GM12892 (cell line): ENCODE data around the gene FBLIM1.

Experiments
- DNase-seq: peaks from one replicate; pipeline ENCODE4 v3.0.0; 2011; ENCODE audit not compliant: insufficient read length
- FAIRE-seq: peaks from 2 replicates; lab custom pipeline; 2011; peaks lifted over from hg19 to GRCh38; lab: Jason Lieb, UNC
- POLR2A ChIP-seq: IDR thresholded peaks from 2 replicates; pipeline ENCODE4 v1.6.1; 2011; ENCODE audit warnings: low read depth, low read length, control low read depth
- POLR2AphosphoS5 ChIP-seq: IDR thresholded peaks from 2 replicates; pipeline ENCODE4 v1.6.1; 2011; ENCODE audit warnings: low read depth, low read length, control low read depth
- TAF1 ChIP-seq: IDR thresholded peaks from 2 replicates; pipeline ENCODE4 v1.6.1; 2011; ENCODE audit warnings: low read depth, mild to moderate bottlenecking, control low read depth, low read length, borderline replicate concordance

Gene FBLIM1

GRCh38 chr1:15835741-15836510, 77.3 kb downstream of the FBLIM1 start:
- FAIRE-seq (peak; percentile 99), DNase-seq (peak; percentile 76)
- TF ChIP-seq TAF1 = 0 out of 2 replicates have a peak, but pooled peaks have one; percentile 39
- TF ChIP-seq POLR2A = peak; percentile 78
- TF ChIP-seq POLR2AphosphoS5 = peak; percentile 82
